ENCODE results near the gene OR8S1. TPM values are rescaled to one million over a fixed set of nuclear protein-coding genes. Genes with fewer than 3 reads are reported as not detected.

The OR8S1 gene, protein sequence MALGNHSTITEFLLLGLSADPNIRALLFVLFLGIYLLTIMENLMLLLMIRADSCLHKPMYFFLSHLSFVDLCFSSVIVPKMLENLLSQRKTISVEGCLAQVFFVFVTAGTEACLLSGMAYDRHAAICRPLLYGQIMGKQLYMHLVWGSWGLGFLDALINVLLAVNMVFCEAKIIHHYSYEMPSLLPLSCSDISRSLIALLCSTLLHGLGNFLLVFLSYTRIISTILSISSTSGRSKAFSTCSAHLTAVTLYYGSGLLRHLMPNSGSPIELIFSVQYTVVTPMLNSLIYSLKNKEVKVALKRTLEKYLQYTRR
- not detected in 2 replicates for total RNA-seq (2014; rRNA removed; shearing (Covaris generic))
- polyA plus RNA-seq (2016; fragmentation: Nextera tagmentation; extraction: Ambion mirVana), result not detected in 2 replicates

DNA sequence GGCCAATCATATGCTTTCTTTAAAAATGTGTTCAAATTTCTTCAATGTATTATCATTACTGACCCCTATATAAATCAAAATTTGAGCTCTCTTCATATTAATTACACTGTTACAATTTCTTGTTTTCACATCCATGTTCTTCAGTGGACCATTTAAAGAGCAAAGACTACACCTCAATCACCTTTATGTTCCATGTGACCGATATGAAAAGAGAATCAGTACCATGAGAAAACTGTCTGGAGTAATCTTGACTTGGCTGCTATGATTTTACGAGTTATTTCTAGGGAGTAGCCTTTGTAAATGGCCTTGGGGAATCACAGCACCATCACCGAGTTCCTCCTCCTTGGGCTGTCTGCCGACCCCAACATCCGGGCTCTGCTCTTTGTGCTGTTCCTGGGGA, at the start of gene OR8S1:
Gene OR8S1 (plus strand): TSS at position 301 of the 400 bp plus-strand sequence. CDS start 0 bp downstream, at position 301.
- in situ Hi-C loops (cut with MboI), result no loop called here
- H3K4me1 ChIP-seq (ENCODE audit: insufficient read depth), result no peaks in the 10 kb centered on the region
- TF ChIP-seq EZH2 (IDR thresholded peaks at IDR 0.05; ENCODE audit: insufficient read depth, poor library complexity, severe bottlenecking) (no peak), EZH2phosphoT487 (IDR thresholded peaks at IDR 0.05; ENCODE audit: insufficient read depth, low read depth) (no peak)
- no peaks in the 10 kb centered on the region for H3K9me3 ChIP-seq (ENCODE audit: low read depth)
- no peak within 1 kb of the TSS for H2AFZ ChIP-seq
- no peaks in the 10 kb centered on the region for H4K20me1 ChIP-seq (ENCODE audit: insufficient read depth)
- no peak within 1 kb of the TSS for H3K4me3 ChIP-seq
- H3K36me3 ChIP-seq (ENCODE audit: low read depth), result no peaks in the 10 kb centered on the region
- 37 to 42% methylated on average over 5 of the region's 5 CpGs for WGBS, 2 experiments (ENCODE audit: low coverage in 1 of 2, low lambda C conversion rate in 2 of 2, missing lambda C conversion rate in 2 of 2)
- H3F3A ChIP-seq (ENCODE audit: insufficient read depth), result no peaks in the 10 kb centered on the region
- H3K79me2 ChIP-seq (ENCODE audit: insufficient read depth), result no peaks in the 10 kb centered on the region
- H3K27ac ChIP-seq, result no peak within 1 kb of the TSS
- no peak within 1 kb of the TSS for H3K9ac ChIP-seq
- H3K4me2 ChIP-seq (ENCODE audit: unreplicated experiment), result no peak within 1 kb of the TSS
- DNase-seq, result no peak
- H3K9me2 ChIP-seq (ENCODE audit: insufficient read depth), result no peaks in the 10 kb centered on the region
- no peaks in the 10 kb centered on the region for H3K27me3 ChIP-seq (replicated peaks; ENCODE audit: insufficient read depth)

DNA sequence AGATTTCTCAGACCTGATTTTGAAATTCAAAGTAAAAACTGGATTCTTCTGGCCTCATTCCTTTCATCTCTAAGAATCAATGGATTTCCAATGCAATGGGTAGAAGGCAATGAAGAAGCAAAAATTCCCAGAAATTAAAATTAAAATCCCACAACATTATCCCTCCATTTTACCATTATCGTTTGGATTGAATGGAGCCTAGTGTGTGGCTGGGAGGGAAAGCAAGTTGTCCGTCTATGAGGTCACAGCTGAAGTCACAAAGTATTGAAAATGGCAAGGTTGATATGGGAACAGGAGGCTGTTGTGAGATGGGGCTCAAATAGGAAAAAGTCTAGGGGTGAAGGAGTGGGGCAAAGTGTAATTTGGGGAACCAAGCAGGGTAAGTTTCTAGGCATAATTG, 43.2 kb upstream of the OR8S1 start, which contains the start of gene C12orf54:
Gene C12orf54 (plus strand): TSS at position 301 of the 400 bp plus-strand sequence. CDS start 799 bp downstream, outside the sequence.
- 29 to 35% methylated on average over 2 of the region's 2 CpGs for WGBS, 2 experiments (ENCODE audit: low coverage in 1 of 2, low lambda C conversion rate in 2 of 2, missing lambda C conversion rate in 2 of 2)
- H3F3A ChIP-seq (ENCODE audit: insufficient read depth), result no peaks in the 10 kb centered on the region
- no peak within 1 kb of the TSS for H3K9ac ChIP-seq
- H3K4me1 ChIP-seq (ENCODE audit: insufficient read depth), result no peaks in the 10 kb centered on the region
- DNase-seq, result no peak
- no peaks in the 10 kb centered on the region for H3K9me2 ChIP-seq (ENCODE audit: insufficient read depth)
- in situ Hi-C loops (cut with MboI), result no loop called here
- no peaks in the 10 kb centered on the region for H4K20me1 ChIP-seq (ENCODE audit: insufficient read depth)
- no peak within 1 kb of the TSS for H2AFZ ChIP-seq
- H3K9me3 ChIP-seq (ENCODE audit: low read depth), result no peaks in the 10 kb centered on the region
- TF ChIP-seq EZH2phosphoT487 (IDR thresholded peaks at IDR 0.05; ENCODE audit: insufficient read depth, low read depth), result no peak
- no peak for TF ChIP-seq EZH2 (IDR thresholded peaks at IDR 0.05; ENCODE audit: insufficient read depth, poor library complexity, severe bottlenecking)
- H3K27me3 ChIP-seq (replicated peaks; ENCODE audit: insufficient read depth), result no peaks in the 10 kb centered on the region
- no peak within 1 kb of the TSS for H3K27ac ChIP-seq
- no peak within 1 kb of the TSS for H3K4me3 ChIP-seq
- H3K36me3 ChIP-seq (ENCODE audit: low read depth), result no peaks in the 10 kb centered on the region
- H3K79me2 ChIP-seq (ENCODE audit: insufficient read depth), result no peaks in the 10 kb centered on the region
- H3K4me2 ChIP-seq (ENCODE audit: unreplicated experiment), result no peak within 1 kb of the TSS

DNA sequence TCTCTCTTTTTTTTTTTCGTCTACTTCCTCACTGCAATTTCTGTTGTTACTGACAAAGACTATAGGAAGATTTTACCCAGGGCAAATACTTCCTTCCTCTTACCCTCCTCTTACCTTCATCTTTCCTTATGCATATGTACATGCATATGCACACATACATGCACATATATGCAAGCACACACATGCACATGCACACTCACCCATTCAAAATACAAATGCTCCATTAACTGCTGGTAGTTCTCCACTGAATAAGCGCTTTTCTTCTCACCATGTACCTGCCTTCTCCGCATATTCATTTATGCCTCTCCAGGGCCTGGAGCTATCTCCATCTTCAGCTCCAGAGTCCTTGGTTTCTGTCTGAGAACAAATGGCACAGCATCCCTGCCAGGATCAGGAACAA, 42.5 kb upstream of the OR8S1 start:
- 52 to 71% methylated on average over 3 of the region's 3 CpGs for WGBS, 2 experiments (ENCODE audit: low coverage in 1 of 2, low lambda C conversion rate in 2 of 2, missing lambda C conversion rate in 2 of 2)
- no peak overlapping the region for H2AFZ ChIP-seq
- DNase-seq, result no peak
- no peaks in the 10 kb centered on the region for H3K9me2 ChIP-seq (ENCODE audit: insufficient read depth)
- H3K4me1 ChIP-seq (ENCODE audit: insufficient read depth), result no peaks in the 10 kb centered on the region
- in situ Hi-C loops (cut with MboI), result no loop called here
- H3K4me2 ChIP-seq (ENCODE audit: unreplicated experiment), result no peak overlapping the region
- TF ChIP-seq EZH2phosphoT487 (IDR thresholded peaks at IDR 0.05; ENCODE audit: insufficient read depth, low read depth) (no peak), EZH2 (IDR thresholded peaks at IDR 0.05; ENCODE audit: insufficient read depth, poor library complexity, severe bottlenecking) (no peak)
- H4K20me1 ChIP-seq (ENCODE audit: insufficient read depth), result no peaks in the 10 kb centered on the region
- no peaks in the 10 kb centered on the region for H3K79me2 ChIP-seq (ENCODE audit: insufficient read depth)
- no peaks in the 10 kb centered on the region for H3K36me3 ChIP-seq (ENCODE audit: low read depth)
- H3F3A ChIP-seq (ENCODE audit: insufficient read depth), result no peaks in the 10 kb centered on the region
- H3K4me3 ChIP-seq, result no peak overlapping the region
- H3K9ac ChIP-seq, result no peak overlapping the region
- no peaks in the 10 kb centered on the region for H3K9me3 ChIP-seq (ENCODE audit: low read depth)
- 0 out of 2 replicates have a peak, but pooled peaks cover 6% of the 10 kb centered on the region for H3K27me3 ChIP-seq (replicated peaks; ENCODE audit: insufficient read depth)
- no peak overlapping the region for H3K27ac ChIP-seq

DNA sequence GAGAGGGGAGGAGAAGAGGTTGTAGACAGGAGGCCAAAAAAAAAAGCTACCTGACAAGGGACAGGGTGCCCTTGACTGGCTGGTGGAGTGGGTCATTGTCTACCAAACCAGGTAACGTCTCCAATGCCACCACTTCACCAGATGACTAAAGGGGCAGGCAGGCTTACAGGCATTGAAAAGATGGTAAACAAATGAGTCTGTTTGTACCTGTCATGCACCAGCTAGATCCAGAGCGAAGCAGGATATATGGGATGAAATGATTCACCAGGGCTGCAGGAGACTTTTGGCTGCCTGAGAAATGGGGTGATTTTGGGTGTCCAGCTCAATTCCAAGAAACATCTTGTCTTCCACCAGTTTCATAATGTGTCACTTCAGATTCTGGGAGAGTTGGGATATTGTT, 39.2 kb upstream of the OR8S1 start:
- 0 out of 2 replicates have a peak, but pooled peaks cover 6% of the 10 kb centered on the region for H3K27me3 ChIP-seq (replicated peaks; ENCODE audit: insufficient read depth)
- no peaks in the 10 kb centered on the region for H3F3A ChIP-seq (ENCODE audit: insufficient read depth)
- H3K4me3 ChIP-seq, result no peak overlapping the region
- no peak for DNase-seq
- H3K9me3 ChIP-seq (ENCODE audit: low read depth), result no peaks in the 10 kb centered on the region
- no peaks in the 10 kb centered on the region for H3K79me2 ChIP-seq (ENCODE audit: insufficient read depth)
- no peak overlapping the region for H2AFZ ChIP-seq
- H3K27ac ChIP-seq, result no peak overlapping the region
- no peak overlapping the region for H3K9ac ChIP-seq
- H3K36me3 ChIP-seq (ENCODE audit: low read depth), result no peaks in the 10 kb centered on the region
- no peak for TF ChIP-seq EZH2 (IDR thresholded peaks at IDR 0.05; ENCODE audit: insufficient read depth, poor library complexity, severe bottlenecking)
- no peak for TF ChIP-seq EZH2phosphoT487 (IDR thresholded peaks at IDR 0.05; ENCODE audit: insufficient read depth, low read depth)
- no peaks in the 10 kb centered on the region for H3K4me1 ChIP-seq (ENCODE audit: insufficient read depth)
- no peak overlapping the region for H3K4me2 ChIP-seq (ENCODE audit: unreplicated experiment)
- H4K20me1 ChIP-seq (ENCODE audit: insufficient read depth), result no peaks in the 10 kb centered on the region
- no peaks in the 10 kb centered on the region for H3K9me2 ChIP-seq (ENCODE audit: insufficient read depth)
- 25 to 26% methylated on average over 2 of the region's 2 CpGs for WGBS, 2 experiments (ENCODE audit: low coverage in 1 of 2, low lambda C conversion rate in 2 of 2, missing lambda C conversion rate in 2 of 2)
- in situ Hi-C loops (cut with MboI), result no loop called here
